Measurements from ENCODE around the gene MLLT11. TPM values are rescaled to one million over a fixed set of nuclear protein-coding genes. Genes with fewer than 3 reads are reported as not detected.

The MLLT11 gene
- polyA plus RNA-seq, 1 donor: 17.4 TPM

DNA sequence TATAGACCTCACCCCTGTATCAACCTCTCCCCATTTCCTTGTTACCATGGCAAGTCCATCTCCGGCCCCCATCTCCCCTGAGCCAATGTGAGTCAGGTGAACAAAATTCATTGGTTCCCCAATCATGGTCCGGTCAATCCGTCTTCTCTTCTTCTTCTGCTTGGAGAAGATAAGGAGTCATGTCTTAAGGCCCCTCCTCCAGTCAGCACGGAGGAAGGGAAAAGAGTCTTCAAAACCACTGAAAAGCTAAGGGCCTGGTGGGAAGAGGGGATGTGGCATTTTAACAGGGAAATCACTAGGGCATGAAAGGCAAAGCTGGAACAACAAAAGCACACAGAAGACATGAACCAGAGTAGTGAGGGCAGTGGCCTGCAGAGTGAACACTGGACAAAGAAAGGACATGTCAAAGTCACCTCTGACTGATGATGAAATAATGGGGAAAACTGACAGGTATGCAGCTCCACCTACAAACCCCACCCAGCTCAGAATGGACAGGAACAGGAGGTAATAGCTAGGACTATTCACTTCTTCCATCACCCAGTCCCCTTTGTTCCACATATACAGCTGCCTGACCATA is 5.1 kb upstream of the MLLT11 start:
- DNase-seq: no peak
- Histone ChIP-seq H3K27ac (ENCODE audit: low read length) (no peak overlapping the region), H3K4me1 (ENCODE audit: control insufficient read depth, insufficient read depth, low read length) (peaks cover 26% of the 10 kb centered on the region), H3K4me3 (ENCODE audit: low read length) (no peak overlapping the region), H3K9me3 (ENCODE audit: control insufficient read depth, low read depth, low read length) (no peaks in the 10 kb centered on the region), H3K36me3 (ENCODE audit: control insufficient read depth, insufficient read depth, low read length) (peaks cover 47% of the 10 kb centered on the region), H3K27me3 (ENCODE audit: control insufficient read depth, insufficient read depth, low read length) (no peaks in the 10 kb centered on the region)
- no CpG with 5 or more reads among the region's 4 CpGs for WGBS (ENCODE audit: insufficient coverage, low lambda C conversion rate)

GRCh38 chr1:151055581-151055980 is 4.6 kb upstream of the MLLT11 start:
- H3K4me1 ChIP-seq (ENCODE audit: control insufficient read depth, insufficient read depth, low read length): peaks cover 26% of the 10 kb centered on the region
- no peak overlapping the region for H3K27ac ChIP-seq (ENCODE audit: low read length)
- DNase-seq: no peak
- H3K4me3 ChIP-seq (ENCODE audit: low read length): no peak overlapping the region
- no CpG with 5 or more reads among the region's 2 CpGs for WGBS (ENCODE audit: insufficient coverage, low lambda C conversion rate)
- no peaks in the 10 kb centered on the region for H3K9me3 ChIP-seq (ENCODE audit: control insufficient read depth, low read depth, low read length)
- H3K36me3 ChIP-seq (ENCODE audit: control insufficient read depth, insufficient read depth, low read length): peaks cover 47% of the 10 kb centered on the region
- H3K27me3 ChIP-seq (ENCODE audit: control insufficient read depth, insufficient read depth, low read length): no peaks in the 10 kb centered on the region

- WGBS (ENCODE audit: insufficient coverage, low lambda C conversion rate): 67% methylated on average over 2 of the region's 2 CpGs
- Histone ChIP-seq H3K27ac (ENCODE audit: low read length) (peak overlapping the region; percentile 59), H3K9me3 (ENCODE audit: control insufficient read depth, low read depth, low read length) (no peaks in the 10 kb centered on the region), H3K36me3 (ENCODE audit: control insufficient read depth, insufficient read depth, low read length) (peaks cover 47% of the 10 kb centered on the region), H3K4me3 (ENCODE audit: low read length) (no peak overlapping the region), H3K4me1 (ENCODE audit: control insufficient read depth, insufficient read depth, low read length) (peaks cover 26% of the 10 kb centered on the region), H3K27me3 (ENCODE audit: control insufficient read depth, insufficient read depth, low read length) (no peaks in the 10 kb centered on the region)
- no peak for DNase-seq
Observed at GRCh38 chr1:151056149-151056548, 4.0 kb upstream of the MLLT11 start.

DNA sequence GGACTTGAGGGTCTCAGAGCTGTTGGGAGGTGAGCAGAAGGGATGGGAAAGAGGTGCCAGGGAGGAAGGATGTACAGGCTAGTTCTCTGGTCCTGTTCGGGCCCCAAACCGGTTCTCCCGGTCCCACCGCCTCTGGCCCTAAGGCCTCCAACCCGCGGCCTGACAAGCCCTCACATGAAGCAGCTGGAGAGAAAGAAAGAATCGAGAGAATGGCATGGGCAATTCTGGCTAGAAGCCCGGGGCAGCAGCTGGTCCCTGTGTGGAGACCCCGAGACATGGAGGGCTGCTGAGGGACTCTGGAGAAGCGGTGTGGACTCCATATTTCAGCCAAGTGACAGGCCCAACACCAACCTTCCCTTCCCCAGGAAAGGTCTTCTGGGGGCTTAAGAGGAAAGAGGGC is 1.5 kb upstream of the MLLT11 start:
- no CpG with 5 or more reads among the region's 10 CpGs for WGBS (ENCODE audit: insufficient coverage, low lambda C conversion rate)
- Histone ChIP-seq H3K4me1 (ENCODE audit: control insufficient read depth, insufficient read depth, low read length) (peaks cover 26% of the 10 kb centered on the region), H3K27ac (ENCODE audit: low read length) (peak overlapping the region; percentile 82), H3K4me3 (ENCODE audit: low read length) (peak overlapping the region; percentile 94), H3K27me3 (ENCODE audit: control insufficient read depth, insufficient read depth, low read length) (no peaks in the 10 kb centered on the region), H3K36me3 (ENCODE audit: control insufficient read depth, insufficient read depth, low read length) (peaks cover 23% of the 10 kb centered on the region), H3K9me3 (ENCODE audit: control insufficient read depth, low read depth, low read length) (no peaks in the 10 kb centered on the region)
- peak in 1 of 2 donors; percentile 70 for DNase-seq

- WGBS (ENCODE audit: insufficient coverage, low lambda C conversion rate): 0% methylated on average over 1 of the region's 58 CpGs
- peak; percentile 88 to 91 for DNase-seq
- H3K36me3 ChIP-seq (ENCODE audit: control insufficient read depth, insufficient read depth, low read length): peaks cover 16% of the 10 kb centered on the region
- H3K27ac ChIP-seq (ENCODE audit: low read length): peak within 1 kb of the TSS; percentile 82
- H3K4me1 ChIP-seq (ENCODE audit: control insufficient read depth, insufficient read depth, low read length): peaks cover 26% of the 10 kb centered on the region
- H3K27me3 ChIP-seq (ENCODE audit: control insufficient read depth, insufficient read depth, low read length): no peaks in the 10 kb centered on the region
- peak within 1 kb of the TSS; percentile 94 for H3K4me3 ChIP-seq (ENCODE audit: low read length)
- no peaks in the 10 kb centered on the region for H3K9me3 ChIP-seq (ENCODE audit: control insufficient read depth, low read depth, low read length)
Observed at GRCh38 chr1:151059109-151060006, 839 bp upstream of the MLLT11 start, which contains the start of gene CDC42SE1. CDC42SE1 (minus strand) TSS chr1:151059622; CDS start chr1:151055730, 3,892 bp downstream.

- H3K9me3 ChIP-seq (ENCODE audit: control insufficient read depth, low read depth, low read length): no peaks in the 10 kb centered on the region
- no peaks in the 10 kb centered on the region for H3K27me3 ChIP-seq (ENCODE audit: control insufficient read depth, insufficient read depth, low read length)
- H3K27ac ChIP-seq (ENCODE audit: low read length): peak overlapping the region; percentile 82
- H3K4me3 ChIP-seq (ENCODE audit: low read length): peak overlapping the region; percentile 94
- peaks cover 2% of the 10 kb centered on the region for H3K36me3 ChIP-seq (ENCODE audit: control insufficient read depth, insufficient read depth, low read length)
- DNase-seq: no peak
- no CpG with 5 or more reads among the region's 4 CpGs for WGBS (ENCODE audit: insufficient coverage, low lambda C conversion rate)
- peaks cover 17% of the 10 kb centered on the region for H3K4me1 ChIP-seq (ENCODE audit: control insufficient read depth, insufficient read depth, low read length)
Observed at GRCh38 chr1:151060657-151061421, 642 bp downstream of the MLLT11 start.

DNA sequence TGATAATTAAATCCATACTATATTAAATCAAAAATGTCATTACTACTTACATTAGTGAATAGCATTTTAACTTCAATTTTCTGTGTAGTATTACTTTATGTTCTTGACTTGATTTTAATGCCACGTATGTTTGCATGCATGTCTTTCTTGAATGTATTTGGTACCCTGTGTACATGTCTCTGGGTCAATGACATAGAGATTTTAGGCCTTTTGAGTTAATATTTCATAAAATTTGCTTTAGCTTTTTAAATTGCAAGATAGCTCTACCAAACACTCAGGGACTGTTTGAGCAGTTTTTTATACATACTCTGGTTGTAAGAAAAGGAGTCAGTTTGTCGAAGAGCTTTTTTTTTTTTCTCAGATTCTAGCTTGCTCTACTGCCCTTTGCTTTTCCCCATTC is 1.5 kb downstream of the MLLT11 start:
- H3K4me3 ChIP-seq (ENCODE audit: low read length): no peak overlapping the region
- H3K27ac ChIP-seq (ENCODE audit: low read length): no peak overlapping the region
- no peaks in the 10 kb centered on the region for H3K36me3 ChIP-seq (ENCODE audit: control insufficient read depth, insufficient read depth, low read length)
- no CpG with 5 or more reads among the region's 2 CpGs for WGBS (ENCODE audit: insufficient coverage, low lambda C conversion rate)
- DNase-seq: no peak
- H3K27me3 ChIP-seq (ENCODE audit: control insufficient read depth, insufficient read depth, low read length): no peaks in the 10 kb centered on the region
- H3K4me1 ChIP-seq (ENCODE audit: control insufficient read depth, insufficient read depth, low read length): peaks cover 12% of the 10 kb centered on the region
- no peaks in the 10 kb centered on the region for H3K9me3 ChIP-seq (ENCODE audit: control insufficient read depth, low read depth, low read length)

GRCh38 chr1:151062741-151063371 is 2.7 kb downstream of the MLLT11 start:
- DNase-seq: peak in 1 of 2 donors; percentile 25
- Histone ChIP-seq H3K27ac (ENCODE audit: low read length) (no peak overlapping the region), H3K9me3 (ENCODE audit: control insufficient read depth, low read depth, low read length) (no peaks in the 10 kb centered on the region), H3K4me3 (ENCODE audit: low read length) (no peak overlapping the region), H3K27me3 (ENCODE audit: control insufficient read depth, insufficient read depth, low read length) (no peaks in the 10 kb centered on the region), H3K36me3 (ENCODE audit: control insufficient read depth, insufficient read depth, low read length) (no peaks in the 10 kb centered on the region), H3K4me1 (ENCODE audit: control insufficient read depth, insufficient read depth, low read length) (peaks cover 9% of the 10 kb centered on the region)
- WGBS (ENCODE audit: insufficient coverage, low lambda C conversion rate): no CpG with 5 or more reads among the region's 3 CpGs

DNA sequence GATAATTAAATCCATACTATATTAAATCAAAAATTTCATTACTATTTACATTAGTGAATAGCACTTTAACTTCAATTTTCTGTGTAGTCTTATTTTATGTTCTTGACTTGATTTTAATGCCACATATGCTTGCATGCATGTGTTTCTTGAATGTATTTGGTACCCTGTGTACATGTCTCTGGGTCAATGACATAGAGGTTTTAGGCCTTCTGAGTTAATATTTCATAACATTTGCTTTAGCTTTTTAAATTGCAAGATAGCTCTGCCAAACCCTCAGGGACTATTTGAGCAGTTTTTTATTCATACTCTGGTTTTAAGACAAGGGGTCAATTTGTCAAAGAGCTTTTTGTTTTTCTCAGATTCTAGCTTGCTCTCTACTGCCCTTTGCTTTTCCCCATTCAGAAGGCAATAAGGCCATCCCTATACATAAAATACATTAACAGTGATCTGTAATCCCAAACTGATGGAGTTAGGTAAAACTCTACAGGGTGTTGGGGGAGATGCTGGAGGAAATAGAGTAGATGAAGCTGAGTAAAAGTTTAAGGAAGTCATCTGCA is 5.0 kb downstream of the MLLT11 start:
- Histone ChIP-seq H3K36me3 (ENCODE audit: control insufficient read depth, insufficient read depth, low read length) (no peaks in the 10 kb centered on the region), H3K4me1 (ENCODE audit: control insufficient read depth, insufficient read depth, low read length) (no peaks in the 10 kb centered on the region), H3K27me3 (ENCODE audit: control insufficient read depth, insufficient read depth, low read length) (no peaks in the 10 kb centered on the region), H3K27ac (ENCODE audit: low read length) (no peak overlapping the region), H3K9me3 (ENCODE audit: control insufficient read depth, low read depth, low read length) (no peaks in the 10 kb centered on the region), H3K4me3 (ENCODE audit: low read length) (no peak overlapping the region)
- no peak for DNase-seq

- Histone ChIP-seq H3K4me1 (ENCODE audit: control insufficient read depth, insufficient read depth, low read length) (peaks cover 4% of the 10 kb centered on the region), H3K36me3 (ENCODE audit: control insufficient read depth, insufficient read depth, low read length) (no peaks in the 10 kb centered on the region), H3K27me3 (ENCODE audit: control insufficient read depth, insufficient read depth, low read length) (no peaks in the 10 kb centered on the region), H3K4me3 (ENCODE audit: low read length) (no peak overlapping the region), H3K9me3 (ENCODE audit: control insufficient read depth, low read depth, low read length) (no peaks in the 10 kb centered on the region), H3K27ac (ENCODE audit: low read length) (no peak overlapping the region)
- WGBS (ENCODE audit: insufficient coverage, low lambda C conversion rate): no CpG with 5 or more reads among the region's 4 CpGs
- no peak for DNase-seq
Observed at GRCh38 chr1:151067185-151067584, 7.0 kb downstream of the MLLT11 start.

Data from large intestine (tissue), 3 donors.